Urothelium cell line (cell line): ENCODE results near the gene FIP1L1.
"Not testable (repeated sequence)": the region's sequence is repeated elsewhere in the genome, so short reads cannot be mapped to it uniquely, and the experiment has no call there.

Source experiments
- DNase-seq: peaks from one replicate; pipeline ENCODE4 v3.0.0; 2011; ENCODE audit warnings: low spot score, mixed read lengths
- FAIRE-seq: peaks from 2 replicates; lab custom pipeline; 2011; peaks lifted over from hg19 to GRCh38; lab: Jason Lieb, UNC

The FIP1L1 gene

DNA sequence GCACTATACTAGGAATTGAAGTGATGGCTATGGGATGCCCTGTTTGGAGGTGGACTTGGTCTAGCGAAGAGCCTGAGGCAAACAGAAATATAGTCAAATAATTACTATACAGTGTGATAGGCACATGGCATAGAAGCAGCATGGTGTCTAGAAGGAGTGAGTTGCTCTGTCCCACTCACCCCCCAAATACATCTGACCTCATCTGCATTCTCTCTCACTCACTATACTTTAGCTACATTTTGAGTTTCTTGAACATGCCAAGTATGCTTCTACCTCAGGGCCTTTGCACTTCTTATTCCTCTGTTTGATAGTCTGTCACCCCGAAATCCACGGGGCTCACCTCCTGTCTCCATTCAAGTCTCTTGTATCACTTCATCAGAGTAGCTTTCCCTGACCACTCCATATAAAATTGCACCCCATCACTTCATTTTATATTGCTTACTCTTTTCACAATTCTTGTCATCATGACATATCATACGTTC, 2.6 kb upstream of the FIP1L1 start:
- no peak for FAIRE-seq

DNA sequence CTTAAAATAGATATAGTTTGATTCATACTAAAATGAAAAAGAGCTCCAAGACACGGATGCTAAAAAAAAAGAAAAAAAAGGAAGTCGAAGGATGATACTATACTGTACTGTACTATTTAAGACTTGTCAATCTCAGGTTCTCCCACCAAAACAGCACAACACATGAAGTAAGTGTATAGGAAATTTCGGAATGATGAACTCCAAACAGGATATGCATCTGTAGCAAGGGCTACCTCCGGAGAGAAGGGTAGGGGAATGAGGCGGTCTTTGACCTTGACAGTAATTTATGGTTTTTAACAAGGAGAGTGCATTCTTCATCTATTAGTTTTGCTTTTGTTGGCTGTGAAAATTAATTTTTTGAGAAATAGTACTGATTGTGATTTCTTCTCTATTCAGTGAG, 541 bp upstream of the FIP1L1 start:
- FAIRE-seq (no peak), DNase-seq (no peak)

More for the DNA sequence above, 2.6 kb upstream of the FIP1L1 start:
- no peak for DNase-seq

DNA sequence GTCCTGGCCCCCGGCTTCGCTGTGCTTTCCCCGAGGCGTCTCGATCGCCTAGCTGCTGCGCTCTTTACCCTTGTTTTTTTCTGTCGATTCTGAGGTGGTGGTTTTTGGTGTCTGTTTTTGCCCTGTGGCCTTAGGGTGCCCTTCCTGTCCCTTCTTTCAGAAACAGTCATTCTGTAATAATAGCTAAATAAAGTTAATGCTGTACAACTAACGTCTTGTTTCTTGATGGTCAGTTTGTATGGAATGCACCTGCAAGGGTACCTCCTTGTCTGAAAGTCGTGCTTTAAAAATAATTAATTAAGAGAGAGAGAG, 686 bp downstream of the FIP1L1 start:
- no peak for DNase-seq
- no peak for FAIRE-seq

DNA sequence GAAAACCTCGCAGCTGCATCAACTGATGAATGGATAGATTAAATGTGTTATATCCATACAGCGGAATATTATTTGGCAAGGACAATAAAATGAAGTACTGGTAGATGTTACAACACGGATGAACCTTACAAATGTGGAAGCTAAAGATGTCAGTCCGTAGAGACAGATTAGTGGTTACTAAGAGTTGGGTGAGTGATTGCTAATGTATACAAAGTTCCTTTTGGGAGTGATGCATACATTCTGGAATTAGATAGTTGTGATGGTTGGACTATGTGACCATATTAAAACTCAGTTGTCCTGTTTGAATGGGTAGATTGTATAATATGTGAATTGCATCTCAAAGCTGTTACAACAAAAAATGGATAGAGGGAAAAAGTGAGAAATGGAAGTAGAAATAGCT, 2.8 kb downstream of the FIP1L1 start:
- DNase-seq (no peak), FAIRE-seq (no peak)

DNA sequence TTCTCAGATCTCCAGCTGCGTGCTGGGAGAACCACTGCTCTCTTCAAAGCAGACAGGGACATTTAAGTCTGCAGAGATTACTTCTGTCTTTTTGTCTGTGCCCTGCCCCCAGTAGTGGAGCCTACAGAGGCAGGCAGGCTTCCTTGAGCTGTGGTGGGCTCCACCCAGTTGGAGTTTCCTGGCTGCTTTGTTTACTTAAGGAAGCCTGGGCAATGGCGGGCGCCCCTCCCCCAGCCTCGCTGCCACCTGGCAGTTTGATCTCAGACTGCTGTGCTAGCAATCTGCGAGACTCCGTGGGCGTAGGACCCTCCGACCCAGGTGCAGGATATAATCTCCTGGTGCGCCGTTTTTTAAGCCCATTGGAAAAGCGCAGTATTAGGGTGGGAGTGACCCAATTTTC, 32.0 kb downstream of the FIP1L1 start:
- DNase-seq, FAIRE-seq: not testable (repeated sequence)

DNA sequence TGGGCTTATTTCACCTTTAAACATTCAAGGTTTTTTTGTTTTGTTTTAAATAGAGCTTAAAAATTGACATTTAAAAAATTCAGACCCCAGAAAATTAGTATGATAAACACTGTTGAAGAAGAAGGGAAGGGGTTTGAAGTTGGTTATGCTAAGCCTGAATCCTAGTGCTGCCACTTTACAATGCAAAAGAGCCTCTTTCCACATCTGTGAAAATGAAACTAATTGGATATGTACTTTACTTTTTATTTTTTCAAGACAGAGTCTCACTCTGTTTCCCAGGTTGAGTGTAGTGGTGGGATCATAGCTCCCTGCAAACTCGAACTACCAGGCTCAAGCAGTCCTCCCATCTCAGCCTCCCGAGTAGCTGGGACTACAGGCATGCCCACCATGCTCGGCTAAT, 41.8 kb downstream of the FIP1L1 start:
- no peak for FAIRE-seq

DNA sequence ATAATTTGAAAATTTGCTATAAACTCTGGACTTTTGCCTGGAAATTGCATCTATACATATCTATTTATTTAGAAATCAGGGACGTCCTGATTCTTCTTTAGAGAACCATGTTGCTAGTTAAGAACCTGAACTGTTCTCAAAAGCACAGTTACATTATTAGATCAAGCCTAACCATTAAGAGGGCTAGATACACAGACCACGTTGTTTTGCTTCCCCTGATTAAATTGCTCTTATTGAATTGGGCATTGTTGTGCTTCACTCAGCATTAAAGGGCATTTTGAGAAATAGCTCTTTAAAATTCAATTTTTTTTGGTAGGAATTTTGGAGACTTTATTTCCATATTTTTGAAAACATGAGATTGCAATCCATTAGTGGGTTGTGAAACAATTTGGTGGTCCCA, 44.4 kb downstream of the FIP1L1 start:
- FAIRE-seq = no peak
- no peak for DNase-seq

More for the DNA sequence above, 41.8 kb downstream of the FIP1L1 start:
- DNase-seq = no peak

DNA sequence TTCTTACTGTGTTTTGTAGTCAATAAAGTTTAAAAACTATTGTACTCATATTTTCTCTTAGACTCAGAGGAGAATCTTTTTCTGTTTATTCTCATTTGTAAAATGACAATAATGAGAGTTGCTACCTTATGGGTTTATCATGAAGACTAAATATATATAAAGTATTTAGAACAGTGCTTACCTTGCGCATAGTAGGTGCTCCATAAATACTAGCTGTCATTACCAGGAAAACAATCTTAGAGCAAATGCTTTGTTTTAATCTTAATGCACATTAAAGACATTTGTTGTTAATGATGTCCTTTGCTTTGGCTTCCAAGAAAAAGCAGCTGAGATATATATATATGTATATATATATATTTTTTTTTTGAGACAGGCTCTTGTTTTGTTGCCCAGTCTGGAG, 44.9 kb downstream of the FIP1L1 start:
- FAIRE-seq (no peak), DNase-seq (no peak)

DNA sequence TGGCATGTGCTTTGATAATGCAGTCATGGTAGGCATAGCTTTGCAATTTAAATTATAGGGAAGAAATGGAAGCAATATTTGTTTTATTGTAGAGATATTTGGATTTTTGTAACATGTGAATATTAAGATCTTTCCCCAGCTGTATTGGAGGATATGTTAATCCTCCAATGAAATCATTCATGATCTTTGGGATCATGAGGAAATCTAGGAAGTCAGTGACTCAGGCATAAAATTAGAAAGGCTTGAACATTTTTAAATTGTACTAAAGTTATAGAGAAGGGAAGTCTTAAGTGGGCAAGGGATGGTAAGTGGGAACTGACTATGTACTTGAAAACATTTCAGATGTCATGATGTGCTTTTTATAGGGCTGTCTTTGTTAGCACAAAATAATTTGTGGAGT, 46.8 kb downstream of the FIP1L1 start:
- FAIRE-seq = no peak
- DNase-seq = no peak

DNA sequence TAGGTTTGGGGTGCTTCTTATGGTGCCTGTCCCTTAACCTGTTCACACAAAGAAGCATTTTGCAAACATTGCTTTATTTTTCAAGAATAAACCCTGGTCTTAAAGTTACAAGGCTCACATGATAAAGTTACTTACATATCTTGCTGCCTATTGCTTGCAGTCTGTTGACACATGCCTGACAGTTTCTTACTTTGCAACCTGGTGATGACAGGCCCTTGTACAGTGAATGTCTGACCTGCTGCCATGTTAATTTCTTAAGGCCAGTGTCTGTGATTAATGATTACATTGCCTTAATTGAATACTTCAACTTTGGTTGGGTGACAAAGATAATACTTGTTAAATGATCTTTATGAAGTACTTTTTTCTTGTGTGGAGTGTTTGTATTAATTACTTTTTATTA, 49.9 kb downstream of the FIP1L1 start:
- FAIRE-seq = no peak
- DNase-seq = no peak

DNA sequence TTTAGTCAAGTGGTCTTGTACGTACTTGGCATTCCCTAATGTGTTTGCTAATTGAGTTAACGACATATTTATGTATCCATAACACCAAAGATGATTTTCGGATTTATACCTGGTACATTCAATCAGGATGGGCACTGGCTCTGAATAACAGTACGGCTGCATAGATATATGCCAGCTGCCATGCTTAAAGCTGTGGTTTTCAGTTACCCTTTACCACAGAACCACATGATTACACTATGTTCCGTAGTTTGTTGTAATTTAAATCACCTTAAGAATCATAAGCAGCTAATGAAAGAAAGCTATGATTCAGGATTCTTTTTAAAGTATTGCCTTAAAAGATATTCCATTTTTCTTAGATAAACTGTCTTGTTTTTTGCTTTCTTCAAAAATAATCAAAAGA, 53.6 kb downstream of the FIP1L1 start:
- DNase-seq (no peak), FAIRE-seq (no peak)

DNA sequence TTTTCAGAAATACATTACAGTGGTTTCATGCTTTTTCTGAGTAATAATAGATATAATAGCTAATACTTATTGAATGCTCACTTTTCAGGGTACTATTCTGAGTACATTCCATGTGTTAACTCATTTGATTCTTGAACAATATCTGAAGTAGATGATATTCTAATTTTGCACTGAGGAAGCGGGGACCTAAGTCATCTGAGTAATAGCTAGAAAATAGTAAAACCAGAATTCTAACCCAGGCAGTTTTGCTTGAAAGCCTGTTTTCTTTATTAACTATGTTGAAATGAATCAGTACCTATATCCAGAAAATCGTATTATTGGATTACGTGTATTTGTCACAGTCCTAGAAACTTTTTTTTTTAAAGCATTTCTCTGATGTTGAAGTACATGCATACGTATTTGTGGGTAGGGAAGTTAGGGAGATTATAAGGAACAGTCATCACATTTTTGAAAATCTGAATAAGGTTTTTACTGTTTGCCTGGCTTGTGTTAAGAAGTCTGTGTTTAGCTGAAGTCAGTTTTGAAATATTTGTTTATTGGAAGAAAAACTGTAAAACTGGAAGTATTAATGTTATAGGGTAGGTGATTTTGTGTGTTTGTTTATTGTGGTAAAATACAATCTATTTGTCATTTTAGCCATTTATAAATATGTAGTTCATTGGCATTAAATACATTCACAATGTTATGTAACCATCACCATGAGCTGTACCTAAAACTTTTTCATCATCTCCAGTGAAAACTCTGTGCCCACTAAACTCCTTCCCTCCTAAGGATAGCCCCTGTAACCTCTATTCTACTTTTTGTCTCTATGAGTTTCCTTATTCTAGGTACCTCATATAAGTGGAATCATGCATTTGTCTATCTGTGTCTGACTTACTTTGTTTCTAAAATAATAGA, 55.3 kb downstream of the FIP1L1 start:
- DNase-seq (no peak), FAIRE-seq (no peak)

DNA sequence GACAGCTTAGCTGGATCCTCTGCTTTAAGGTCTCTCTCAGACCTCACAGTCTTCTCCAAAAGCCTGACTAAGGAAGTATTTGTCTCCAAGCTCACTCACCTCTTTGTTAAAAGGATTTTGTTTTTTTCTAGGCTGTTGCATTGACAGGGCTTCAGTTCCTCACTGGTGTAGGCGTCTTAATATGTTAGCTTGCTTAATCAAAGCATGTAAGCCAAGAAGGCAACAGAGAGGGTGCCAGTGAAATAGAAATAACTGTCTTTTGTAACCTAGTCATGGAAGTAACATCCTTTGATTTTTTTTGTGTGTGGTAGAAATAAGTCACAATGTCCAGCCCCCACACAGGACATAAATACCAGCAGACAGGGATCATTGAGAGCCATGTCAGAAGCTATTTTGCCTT, 58.8 kb downstream of the FIP1L1 start:
- no peak for DNase-seq
- FAIRE-seq = no peak

DNA sequence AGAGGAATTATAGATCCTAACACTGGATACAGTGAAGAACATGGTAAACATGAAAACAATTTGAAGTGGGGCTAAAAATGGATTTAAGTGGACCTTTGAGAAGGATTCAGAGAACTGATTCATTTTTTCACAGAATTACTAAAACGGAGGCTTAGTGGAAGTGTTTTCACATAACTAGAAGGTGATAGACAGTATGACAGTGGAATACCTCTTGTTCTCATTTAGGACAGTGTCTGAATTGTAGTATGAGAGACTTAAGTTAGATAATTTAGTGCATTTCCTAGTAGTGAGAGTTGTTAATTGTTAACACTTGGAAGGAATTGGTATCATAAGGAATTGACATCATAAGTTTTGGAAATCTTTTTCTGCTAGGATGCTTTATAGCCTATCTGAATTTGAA, 64.1 kb downstream of the FIP1L1 start:
- DNase-seq (no peak), FAIRE-seq (no peak)

DNA sequence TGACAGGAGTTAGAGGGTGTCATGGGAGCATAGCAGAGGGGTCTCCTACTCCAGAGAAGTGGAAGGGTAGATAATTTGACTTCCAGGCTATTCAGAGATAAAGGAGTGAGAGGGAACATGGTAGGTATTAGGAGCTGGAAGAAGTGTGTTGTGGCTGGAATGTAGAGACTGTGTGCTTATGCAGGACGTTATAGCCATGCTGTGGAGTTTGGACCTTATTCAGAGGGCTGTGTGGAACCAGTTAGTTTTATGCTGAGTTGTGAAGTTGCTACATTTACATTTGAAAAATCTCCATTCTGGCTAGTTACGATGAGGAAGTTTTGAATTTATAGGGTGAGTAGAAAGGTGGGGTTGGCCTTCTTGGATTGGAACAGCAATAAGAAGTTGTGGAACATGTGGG, 67.5 kb downstream of the FIP1L1 start:
- FAIRE-seq (no peak), DNase-seq (no peak)

DNA sequence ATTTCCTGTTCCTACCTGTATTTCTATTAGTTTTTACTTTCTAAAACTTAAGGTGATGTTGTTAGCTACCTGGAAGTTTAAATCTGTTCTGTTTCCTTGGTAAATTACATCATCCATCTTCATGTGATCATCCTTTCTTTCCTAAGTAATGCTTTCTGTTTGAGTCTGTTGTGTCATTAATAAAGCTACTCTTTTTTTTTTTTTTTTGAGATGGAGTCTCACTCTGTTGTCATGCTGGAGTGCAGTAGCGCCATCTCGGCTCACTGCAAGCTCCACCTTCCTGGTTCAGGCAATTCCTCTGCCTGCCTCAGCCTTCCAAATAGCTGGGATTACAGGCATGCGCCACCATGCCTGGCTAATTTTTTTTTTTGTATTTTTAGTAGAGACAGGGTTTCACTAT, 73.3 kb downstream of the FIP1L1 start:
- DNase-seq = no peak
- FAIRE-seq = no peak

DNA sequence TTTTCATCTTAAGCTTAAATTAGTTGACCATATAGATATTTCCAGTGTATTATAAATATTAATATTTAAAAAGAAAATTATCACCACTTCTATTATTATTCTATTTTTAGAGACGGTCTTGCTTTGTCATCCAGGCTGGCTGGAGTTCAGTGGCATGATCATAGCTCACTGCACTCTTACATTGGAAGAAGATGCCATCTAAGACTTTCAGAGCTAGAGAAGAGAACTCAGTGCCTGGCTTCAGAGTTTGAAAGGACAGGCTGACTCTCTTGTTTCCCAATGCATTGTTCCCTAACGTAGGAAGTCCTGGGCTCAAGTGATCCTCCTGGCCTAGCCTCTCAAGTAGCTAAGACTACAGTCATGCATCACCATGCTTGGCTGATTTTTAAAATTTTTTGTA, 75.9 kb downstream of the FIP1L1 start:
- FAIRE-seq (no peak), DNase-seq (no peak)

DNA sequence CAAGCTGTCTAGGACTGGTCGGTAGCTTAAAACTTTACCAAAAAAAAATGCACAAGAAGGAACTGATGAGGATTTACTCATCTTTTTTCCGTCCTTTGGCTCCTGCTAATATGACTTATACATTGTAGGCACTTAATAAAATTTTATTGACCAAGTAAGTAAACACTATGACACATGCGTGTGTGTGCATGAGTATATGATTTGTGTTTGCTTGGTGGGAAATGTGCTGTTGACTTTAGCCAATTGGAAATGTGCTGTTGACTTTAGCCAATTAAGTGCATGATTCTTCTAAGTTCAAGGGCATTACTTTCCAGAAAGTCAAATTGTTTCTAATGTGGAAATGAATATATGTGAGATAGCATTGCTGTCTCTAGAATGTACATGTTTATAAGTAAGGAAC, 78.3 kb downstream of the FIP1L1 start:
- DNase-seq (no peak), FAIRE-seq (no peak)

DNA sequence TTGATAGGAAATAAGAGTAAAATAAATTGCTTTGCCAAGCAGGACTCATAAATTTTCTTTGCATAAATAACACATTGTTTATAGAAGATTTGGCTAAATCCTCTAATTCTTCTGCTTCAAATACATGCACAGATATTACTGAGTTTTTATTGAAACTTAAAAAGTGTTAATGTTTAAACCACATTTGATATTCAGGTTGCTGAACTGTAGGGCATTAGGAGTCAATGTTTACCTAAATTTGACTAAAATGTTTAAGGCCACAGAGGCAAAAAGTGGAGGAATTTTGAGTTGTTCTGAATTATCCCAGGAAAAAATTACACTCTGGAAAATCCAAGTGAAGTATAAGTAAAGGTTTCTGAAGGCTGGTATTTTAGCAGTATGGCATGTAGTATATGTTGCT, 78.7 kb downstream of the FIP1L1 start:
- DNase-seq = no peak
- no peak for FAIRE-seq

DNA sequence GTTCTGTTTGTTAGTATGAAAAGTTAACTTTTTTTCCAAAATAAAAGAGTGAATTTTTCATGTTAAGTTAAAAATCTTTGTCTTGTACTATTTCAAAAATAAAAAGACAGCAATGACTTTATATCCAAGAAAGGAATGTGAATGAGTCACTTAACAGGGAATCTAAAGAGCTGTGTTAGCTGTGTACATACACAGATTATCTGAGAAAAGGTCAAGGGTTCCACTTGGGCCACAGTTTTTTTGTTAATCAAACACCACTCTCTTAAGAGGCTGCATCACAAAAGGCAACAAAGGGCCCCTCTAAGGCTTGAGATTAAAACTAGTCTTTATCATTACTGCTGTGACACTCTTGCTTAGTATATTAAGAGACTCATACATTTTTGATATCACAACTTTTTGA, 82.1 kb downstream of the FIP1L1 start:
- FAIRE-seq (no peak), DNase-seq (no peak)

DNA sequence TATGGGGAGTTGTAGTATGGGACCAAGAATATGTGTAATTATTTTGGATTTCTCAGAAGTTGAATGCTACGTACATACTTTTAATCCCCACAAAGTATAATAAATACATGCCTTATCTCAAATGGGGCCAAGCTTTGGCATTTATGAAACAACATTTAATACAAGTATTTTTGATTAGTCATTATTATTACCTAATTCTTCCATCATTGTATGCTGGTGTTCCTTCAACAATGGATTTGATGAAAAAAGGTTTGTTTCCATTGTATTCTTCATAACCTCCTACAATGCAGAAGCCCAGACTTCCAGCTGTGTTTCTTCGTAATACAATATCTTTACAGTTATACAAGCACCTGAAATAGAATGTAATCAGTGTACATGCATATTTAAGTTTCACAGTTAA, 83.8 kb downstream of the FIP1L1 start:
- no peak for FAIRE-seq
- DNase-seq = no peak

DNA sequence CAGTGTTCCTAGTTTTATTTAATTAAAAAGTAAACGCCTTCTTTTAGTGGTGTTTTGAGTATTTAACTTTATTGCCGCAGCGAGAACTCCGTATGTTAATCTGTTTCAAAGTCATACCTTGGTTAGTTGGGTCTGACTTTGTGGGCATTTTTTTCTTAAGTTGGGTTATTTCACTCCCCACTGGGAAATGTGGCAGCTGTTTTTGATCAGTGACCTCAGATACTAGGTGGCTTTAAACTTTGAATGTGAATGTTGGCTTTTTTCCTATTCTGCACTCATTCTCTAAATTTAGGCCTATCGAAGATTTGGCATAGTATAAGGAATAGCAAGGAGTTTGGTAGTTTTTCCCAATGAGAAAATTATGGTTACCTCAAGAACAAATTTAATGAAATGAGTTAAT, 85.9 kb downstream of the FIP1L1 start:
- DNase-seq (no peak), FAIRE-seq (no peak)

DNA sequence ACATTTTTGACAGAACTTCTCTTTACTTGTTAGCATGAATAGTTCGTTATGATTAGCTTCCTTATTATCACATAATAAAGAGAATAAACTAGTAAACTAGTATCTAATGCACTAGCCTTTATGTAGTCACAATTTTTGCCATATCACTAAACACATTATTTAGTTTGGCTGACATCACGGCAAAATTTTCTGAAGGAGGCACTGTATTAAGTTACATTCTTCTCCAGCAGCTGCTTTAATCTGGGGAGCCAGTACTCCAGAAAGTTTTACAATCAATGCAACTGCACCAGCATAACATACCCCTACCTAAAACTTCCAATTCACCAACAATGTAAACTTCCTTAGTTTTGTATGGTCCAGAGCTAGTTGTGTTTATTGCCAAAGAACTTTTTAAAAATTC, 87.8 kb downstream of the FIP1L1 start:
- DNase-seq = no peak
- no peak for FAIRE-seq
